Skeletal muscle cell (primary cell): Measurements from ENCODE around the gene MSI1.

Experiments
- DNase-seq: peaks from one replicate; pipeline ENCODE4 v3.0.0-alpha.2; 2010; ENCODE audit warnings: low read depth
- H3K4me3 ChIP-seq: 2 replicates; pipeline ENCODE4 v1.5.1; 2011; ENCODE audit warnings: low read depth, mild to moderate bottlenecking, control low read depth, low read length, moderate library complexity

The MSI1 gene

GRCh38 chr12:120368789-120369602, at the start of gene MSI1:
Gene MSI1 (minus strand): TSS chr12:120369164. CDS start chr12:120369091, 73 bp downstream.
- no peak for DNase-seq
- H3K4me3 ChIP-seq = peak within 1 kb of the TSS; percentile 44

DNA sequence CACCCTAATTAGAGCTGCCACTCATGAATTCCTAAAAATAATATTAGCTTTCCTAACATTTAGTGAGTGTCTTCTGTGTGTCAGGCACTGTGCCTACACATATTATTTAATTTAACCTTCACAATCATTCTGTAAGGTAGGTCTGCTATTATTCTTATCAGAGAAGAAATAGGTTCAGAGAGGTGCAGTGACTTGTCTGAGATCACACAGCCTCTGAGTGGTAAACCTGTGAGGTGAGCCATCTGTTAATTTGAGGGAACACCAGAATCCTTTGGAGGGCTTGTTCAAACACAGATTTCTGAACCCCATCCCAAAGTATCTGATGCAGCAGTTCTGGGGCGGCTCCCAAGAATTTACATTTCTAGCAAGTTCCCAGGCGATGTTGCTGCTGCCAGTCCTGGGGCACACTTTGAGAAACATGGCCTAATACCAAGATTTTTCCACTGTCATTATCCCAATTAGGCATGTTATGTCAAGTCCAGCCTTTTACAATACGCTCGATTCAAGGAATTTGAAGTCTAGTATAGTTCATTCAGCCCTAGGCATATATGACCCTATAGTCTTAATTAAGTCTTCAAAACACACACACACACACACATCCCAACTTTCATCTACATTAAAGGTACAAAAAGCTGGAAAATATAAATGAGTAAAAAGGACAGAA, 49.1 kb upstream of the MSI1 start:
- no peak for DNase-seq
- H3K4me3 ChIP-seq = no peak overlapping the region

DNA sequence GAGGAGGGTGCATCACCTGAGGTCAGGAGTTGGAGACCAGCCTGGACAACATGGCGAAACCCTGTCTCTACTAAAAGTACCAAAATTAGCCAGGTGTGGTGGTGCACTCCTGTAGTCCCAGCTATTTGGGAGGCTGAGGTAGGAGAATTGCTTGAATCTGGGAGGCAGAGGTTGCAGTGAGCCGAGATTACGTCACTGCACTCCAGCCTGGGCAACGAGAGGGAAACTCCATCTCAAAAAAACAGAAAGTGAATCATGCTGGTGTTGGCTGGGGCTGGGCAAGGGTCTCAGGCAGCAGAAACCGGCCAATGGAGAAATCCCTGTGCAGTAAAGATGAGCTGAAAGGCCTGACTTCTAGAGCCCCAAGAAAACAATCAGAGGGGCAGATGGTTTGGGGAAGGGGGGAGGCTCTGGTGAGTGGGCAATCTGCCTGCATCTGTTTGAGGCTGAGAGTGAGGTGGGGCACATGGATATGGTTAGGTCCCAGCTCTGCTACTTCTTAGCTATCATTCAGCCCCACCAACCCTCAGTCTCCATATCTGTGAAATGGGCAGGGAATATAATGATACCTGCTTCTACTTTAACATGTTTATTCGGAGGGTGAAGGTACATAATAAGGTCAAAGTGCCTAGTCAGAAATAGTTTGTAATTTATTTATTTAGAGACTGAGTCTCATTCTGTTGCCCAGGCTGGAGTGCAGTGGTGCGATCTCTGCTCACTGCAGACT, 47.7 kb upstream of the MSI1 start:
- DNase-seq = no peak
- H3K4me3 ChIP-seq = no peak overlapping the region

DNA sequence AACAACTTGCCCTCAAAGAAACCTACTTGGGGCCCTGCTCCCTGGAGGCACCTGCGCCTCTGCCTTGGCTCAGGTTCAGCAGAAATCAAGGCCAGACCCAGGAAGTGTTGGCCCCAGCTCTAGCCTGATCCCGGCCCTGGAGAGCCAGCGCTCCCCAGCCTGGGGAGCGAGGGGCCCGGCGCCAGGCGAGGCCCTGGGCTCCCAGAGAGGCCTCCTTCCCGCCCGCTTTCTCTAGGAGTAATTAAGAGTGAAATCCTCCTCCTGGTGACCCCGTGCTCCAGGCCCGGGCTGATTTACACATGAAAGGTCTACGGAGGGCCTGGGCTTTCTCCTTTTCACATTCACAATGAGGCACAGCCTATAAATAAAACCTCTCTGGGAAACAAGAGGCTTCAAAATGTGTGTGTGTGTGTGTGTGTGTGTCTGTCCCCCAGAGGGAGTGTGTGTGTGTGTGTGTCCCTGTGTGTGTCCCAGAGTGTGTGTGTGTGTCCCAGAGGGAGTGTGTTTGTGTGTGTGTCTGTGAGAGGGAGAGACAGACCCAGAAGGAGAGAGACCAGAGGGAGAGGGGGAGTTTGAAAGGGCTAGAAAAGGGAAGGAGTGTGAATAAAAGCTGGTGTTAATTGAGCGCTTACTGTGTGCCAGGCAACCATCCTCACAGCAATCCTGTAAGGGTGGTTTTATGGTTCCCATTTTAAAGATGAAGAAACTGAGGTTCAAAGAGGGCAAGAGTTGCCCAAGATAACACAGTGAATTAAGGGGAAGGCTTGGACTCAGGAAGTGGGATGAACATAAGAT, 45.1 kb upstream of the MSI1 start:
- no peak overlapping the region for H3K4me3 ChIP-seq
- DNase-seq = no peak

DNA sequence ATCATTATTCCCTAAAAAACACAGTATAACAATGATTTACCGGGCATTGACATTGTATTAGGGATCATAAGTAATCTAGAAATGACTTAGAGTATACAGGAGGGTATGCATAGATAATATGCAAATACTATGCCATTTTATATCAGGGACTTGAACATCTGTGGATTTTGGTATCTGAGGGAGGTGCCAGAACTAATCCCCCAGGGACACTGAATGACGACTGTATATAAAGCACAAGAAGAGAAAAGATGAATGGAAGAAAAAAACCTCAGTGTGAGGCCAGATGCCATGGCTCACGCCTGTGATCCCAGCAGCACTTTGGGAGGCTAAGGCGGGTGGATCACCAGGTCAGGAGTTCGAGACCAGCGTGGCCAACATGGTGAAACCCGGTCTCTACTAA, 43.5 kb upstream of the MSI1 start:
- no peak overlapping the region for H3K4me3 ChIP-seq
- no peak for DNase-seq

GRCh38 chr12:120408771-120409170, 39.8 kb upstream of the MSI1 start:
- no peak overlapping the region for H3K4me3 ChIP-seq
- DNase-seq = no peak

- no peak for DNase-seq
- no peak overlapping the region for H3K4me3 ChIP-seq
Observed at GRCh38 chr12:120406553-120406952, 37.6 kb upstream of the MSI1 start.

DNA sequence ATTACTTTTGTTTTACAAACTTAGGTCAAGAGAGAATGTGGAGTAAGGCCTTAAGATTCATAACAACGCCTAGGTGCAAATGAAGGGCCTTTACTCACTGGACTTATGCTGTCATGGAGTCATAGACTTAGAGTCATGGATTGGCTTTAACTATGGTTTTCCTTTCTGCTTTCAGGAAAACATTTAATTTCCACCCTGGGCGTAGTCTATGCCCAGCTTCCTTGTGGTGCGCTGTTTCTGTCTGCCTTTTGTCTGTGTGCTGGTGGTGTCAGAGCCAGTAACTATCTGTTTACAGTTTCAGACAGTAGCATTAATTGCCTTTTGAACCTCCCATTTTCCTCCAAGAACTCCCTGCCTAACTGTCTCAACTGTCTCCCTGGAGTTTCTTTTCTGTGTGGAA, 37.1 kb upstream of the MSI1 start:
- DNase-seq = no peak
- H3K4me3 ChIP-seq = no peak overlapping the region

DNA sequence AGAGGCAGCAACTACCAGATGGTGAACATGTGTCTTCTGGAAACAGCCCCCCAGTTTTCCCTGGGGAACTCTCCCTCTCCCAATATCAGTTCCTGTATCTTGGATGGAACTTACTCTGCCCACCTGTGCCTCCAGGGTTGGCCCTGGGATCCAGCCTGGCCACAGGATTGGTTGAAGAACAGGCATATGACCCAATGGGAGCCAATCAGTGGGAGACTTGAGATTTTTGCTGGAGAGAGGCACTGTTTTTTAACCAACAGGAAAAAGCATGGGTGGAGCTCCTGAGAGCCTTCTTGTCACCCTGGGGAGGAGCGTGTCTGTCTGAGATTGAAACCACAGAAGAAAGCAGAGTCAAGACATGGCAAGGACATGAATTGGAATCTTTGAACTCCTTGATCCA, 35.3 kb upstream of the MSI1 start:
- DNase-seq = no peak
- H3K4me3 ChIP-seq = no peak overlapping the region

- no peak overlapping the region for H3K4me3 ChIP-seq
- no peak for DNase-seq
Observed at GRCh38 chr12:120403869-120404268, 34.9 kb upstream of the MSI1 start.

- H3K4me3 ChIP-seq = no peak overlapping the region
- no peak for DNase-seq
Observed at GRCh38 chr12:120402217-120402616, 33.3 kb upstream of the MSI1 start.

GRCh38 chr12:120399531-120399930, 30.6 kb upstream of the MSI1 start:
- no peak overlapping the region for H3K4me3 ChIP-seq

DNA sequence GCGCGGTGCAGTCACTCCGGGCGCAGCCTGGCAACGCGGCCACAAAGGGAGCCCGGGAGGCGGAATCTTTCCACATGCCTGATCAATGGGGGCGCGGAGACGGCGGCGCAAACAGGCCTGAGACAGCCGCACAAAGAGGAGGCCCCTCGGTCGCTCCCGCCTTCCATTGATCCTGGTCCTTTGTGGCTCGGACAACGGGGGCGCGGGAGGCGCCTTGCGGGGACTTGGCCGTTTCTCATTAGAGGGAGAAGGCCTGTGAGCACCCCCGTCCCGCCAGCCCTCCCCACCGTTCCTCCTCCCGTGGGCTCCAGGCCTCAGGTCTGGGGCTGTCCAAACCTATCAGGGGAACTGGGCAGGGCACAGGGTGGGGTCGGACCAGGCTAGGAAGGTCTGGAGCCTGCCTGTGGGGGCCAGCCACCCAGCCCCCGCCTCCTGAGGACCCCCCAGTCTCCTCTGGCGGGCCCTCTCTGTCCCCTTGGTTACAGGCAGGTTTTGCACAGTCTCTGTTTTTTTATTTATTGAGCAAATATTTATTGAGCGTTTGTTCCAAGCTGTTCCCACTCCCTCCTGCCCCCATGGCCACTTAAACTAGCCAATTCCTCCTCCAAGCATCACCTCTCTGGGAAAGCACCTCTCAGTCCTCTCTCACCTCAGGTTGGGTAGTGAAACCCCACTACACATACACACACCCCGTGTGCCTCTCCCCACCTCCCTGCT, 29.0 kb upstream of the MSI1 start:
- DNase-seq = no peak
- no peak overlapping the region for H3K4me3 ChIP-seq

More at GRCh38 chr12:120399531-120399930, 30.6 kb upstream of the MSI1 start:
- DNase-seq = peak; percentile 31

DNA sequence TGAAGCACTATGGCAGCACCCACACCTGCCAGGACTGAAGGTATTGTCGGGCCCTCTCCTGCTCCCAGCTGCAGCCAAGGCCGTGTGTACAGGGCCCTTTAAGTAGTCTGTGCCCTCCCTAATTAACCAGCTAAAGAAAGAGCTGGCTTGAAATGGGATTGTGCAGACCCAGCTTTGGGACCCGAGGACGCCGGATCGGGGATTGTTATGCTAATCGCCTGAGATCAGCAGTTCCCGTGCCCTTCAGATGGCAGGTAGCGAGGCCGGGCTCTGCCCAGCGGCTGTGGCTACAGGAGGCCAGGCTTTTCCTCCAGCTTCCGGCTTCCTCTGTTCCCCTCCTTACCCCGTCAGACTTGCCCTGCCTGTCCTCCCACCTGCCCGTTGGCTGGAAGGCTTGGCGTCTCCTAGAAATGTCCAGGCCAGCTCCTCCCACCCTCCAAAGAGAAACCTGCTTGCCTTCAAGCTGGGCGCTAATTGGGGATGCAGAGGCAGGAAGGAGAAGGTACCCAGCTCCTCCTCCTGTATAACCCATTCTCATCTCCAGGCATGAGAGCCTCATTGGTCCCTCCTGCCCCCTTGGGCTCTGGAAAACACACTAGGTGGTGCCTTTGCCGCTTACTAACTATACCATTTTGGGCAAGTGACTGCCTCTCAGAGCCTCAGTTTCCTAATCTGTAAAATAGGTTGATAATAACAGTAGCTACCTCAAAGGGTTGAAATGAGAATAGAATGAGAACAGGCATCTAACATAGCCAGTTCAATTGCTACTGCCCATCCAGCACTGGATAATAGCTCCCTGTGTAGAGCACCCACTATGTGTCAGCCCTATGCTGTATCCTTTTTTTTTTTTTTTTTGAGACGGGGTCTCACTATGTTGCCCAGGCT, 25.8 kb upstream of the MSI1 start:
- no peak overlapping the region for H3K4me3 ChIP-seq
- DNase-seq = no peak

DNA sequence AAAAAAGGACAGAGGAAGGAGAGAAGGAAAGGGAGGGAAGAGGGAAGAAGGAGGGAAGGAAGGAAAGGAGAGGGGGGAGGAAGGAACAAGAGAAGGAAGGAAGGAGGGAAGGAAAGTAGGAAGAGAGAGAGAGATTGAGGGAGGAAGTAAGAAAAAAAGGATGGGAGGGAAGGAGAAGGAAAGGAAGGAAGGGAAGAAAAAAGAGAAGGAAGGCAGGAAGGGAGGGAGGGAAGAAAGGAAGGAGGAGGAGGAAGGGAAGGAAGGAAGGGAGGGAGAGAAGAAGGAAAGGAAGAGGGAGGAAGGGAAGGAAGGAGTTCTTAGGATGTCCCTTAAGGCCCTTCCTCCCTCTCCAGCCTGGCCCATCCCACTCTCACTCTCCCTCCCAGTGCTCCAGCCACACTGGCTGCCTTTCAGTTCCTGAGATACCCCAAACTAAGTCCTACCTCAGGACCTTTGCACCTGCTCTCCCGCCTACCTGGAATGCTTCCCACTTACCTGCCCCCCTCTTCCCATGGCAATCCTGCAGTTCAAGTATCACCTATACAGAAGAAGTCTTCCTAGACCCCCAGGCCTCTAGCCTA, 21.7 kb upstream of the MSI1 start:
- H3K4me3 ChIP-seq = no peak overlapping the region
- no peak for DNase-seq

DNA sequence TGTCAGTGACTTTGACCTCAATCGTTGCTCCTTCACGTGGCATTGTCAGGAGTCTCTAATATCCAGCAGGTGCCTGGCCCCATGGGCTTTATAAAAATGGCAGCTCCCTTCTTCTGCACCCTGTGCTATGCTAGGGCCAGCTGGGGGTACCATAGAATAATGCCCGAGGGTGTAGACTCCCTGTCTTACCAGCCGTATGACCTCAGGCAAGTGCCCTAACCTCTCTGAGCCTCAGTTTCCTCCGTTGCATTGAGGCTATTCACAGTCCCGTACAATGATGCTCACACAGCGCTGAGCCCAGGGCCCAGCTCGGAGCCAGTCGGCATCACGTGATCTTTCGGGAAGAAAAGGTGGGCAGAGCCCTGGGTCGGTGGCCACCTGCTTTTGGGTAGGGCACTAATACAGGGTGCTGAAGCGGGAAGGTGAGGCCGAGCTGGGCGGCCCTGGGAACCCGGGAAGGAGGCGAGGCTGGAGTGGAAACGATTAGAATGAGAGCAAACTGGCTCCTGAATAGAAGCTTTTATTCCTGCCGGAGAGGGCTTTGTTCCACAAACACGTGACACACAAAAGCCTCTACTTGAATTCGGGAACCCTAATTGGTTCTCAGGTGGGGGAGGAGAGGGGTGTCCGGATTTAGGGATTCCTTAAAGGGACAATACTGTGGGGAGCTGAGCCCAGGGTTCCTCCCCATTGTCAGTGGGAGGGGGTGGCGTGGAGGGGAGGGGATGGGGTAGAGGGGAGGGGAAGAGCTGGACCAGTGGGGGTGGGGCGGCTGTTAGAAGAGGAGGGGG, 19.9 kb upstream of the MSI1 start:
- H3K4me3 ChIP-seq = no peak overlapping the region
- DNase-seq = no peak
